ENCODE results near the gene FBXO44. TPM values are rescaled to one million over a fixed set of nuclear protein-coding genes. Genes with fewer than 3 reads are reported as not detected.

FBXO44 gene
- total RNA-seq, 6 experiments from 2014 or later, result 15.1 to 24.1 (median 18.9) TPM

DNA sequence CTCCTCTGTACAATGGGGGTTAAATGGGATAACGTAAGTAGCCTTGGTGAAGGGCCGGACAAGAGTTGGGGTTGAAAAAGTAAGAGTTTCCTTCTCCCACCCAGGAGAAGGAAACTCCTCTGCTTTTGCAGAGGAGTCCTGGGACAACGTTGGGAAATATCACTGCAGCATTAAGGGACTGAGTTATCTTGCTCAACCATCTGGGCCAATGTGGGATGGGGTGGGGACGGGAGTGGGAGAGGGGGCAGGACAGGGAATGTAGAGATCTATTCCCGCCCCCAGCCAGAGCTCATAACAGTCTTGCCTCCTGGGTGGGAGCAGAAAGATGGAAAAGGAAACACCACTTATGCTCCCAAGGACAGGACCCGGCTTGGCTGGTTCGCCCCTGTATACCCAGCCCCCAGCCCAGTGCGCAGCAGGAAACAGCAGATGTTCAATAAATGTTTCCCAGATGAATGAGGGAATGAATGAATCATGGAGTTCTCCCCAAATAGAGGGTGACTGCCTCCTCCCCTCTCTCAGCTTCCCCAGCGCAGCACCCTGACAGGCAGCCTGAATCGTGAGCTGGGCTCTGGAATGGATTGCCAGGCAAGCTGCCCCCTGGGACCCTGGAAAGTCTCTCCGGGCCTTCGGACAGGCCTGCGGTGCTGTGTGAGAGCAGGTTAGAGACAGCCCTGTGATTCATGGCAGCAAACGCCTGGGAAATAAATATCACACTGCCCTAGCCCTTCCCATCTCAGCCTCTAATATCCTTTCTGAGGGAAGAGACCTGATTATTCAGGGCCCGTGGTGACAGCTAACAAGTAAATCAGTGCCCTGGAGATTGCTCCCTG is 25.3 kb upstream of the FBXO44 start:
- H3K27me3 Mint-ChIP-seq (ENCODE audit: insufficient read depth), result peaks cover 33% of the 10 kb centered on the region

DNA sequence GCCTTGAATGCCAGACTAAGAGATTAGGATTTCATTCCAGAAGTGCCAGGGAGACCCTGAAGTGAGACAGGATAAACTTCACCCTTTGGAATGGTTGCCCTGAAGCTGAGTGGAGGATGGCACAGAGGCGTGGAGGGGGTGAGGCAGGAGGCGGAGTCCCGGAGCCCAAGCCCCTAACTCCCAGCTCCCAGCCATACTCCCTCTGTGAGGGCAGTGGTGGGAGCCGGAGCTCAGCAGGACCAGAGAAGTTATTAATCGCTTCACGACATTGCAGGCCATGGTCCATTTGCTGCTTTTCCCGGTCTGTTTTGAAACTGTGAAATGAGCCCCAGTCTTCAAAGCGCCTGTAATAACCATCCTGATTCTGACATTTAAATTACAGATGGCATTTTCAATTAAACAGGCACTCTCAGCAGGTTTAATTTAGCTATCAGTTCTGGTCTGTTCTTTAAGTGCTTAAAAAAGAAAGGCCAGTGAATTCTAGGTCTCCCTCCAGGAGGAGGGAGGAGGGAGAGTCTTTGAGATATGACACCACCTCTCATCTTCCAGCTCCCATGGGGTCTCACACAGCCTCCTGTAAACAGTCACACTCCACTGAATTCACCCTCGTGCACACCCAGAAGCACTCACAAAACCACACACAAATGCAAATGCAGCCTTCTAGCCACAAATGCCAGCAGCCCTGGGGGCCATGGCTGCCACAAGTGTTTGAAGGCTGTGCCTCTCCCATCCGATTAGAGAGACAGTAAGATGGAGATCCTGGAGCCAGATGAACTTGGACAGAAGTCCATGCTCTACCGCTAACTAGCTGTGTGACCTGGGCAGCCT is 20.1 kb upstream of the FBXO44 start:
- Mint-ChIP-seq H3K27me3 (ENCODE audit: insufficient read depth) (peaks cover 35% of the 10 kb centered on the region), H3K4me1 (ENCODE audit: low read depth) (no peaks in the 10 kb centered on the region), H3K36me3 (ENCODE audit: low read depth) (no peaks in the 10 kb centered on the region), H3K27ac (no peak overlapping the region), H3K4me3 (no peak overlapping the region), H3K9me3 (no peaks in the 10 kb centered on the region)
- DNase-seq, result no peak
- TF ChIP-seq, protein P1, sequence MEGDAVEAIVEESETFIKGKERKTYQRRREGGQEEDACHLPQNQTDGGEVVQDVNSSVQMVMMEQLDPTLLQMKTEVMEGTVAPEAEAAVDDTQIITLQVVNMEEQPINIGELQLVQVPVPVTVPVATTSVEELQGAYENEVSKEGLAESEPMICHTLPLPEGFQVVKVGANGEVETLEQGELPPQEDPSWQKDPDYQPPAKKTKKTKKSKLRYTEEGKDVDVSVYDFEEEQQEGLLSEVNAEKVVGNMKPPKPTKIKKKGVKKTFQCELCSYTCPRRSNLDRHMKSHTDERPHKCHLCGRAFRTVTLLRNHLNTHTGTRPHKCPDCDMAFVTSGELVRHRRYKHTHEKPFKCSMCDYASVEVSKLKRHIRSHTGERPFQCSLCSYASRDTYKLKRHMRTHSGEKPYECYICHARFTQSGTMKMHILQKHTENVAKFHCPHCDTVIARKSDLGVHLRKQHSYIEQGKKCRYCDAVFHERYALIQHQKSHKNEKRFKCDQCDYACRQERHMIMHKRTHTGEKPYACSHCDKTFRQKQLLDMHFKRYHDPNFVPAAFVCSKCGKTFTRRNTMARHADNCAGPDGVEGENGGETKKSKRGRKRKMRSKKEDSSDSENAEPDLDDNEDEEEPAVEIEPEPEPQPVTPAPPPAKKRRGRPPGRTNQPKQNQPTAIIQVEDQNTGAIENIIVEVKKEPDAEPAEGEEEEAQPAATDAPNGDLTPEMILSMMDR (IDR thresholded peaks at IDR 0.05), result no peak

More for the DNA sequence above, 25.3 kb upstream of the FBXO44 start:
- Mint-ChIP-seq H3K36me3 (ENCODE audit: low read depth) (no peaks in the 10 kb centered on the region), H3K9me3 (no peaks in the 10 kb centered on the region), H3K4me1 (ENCODE audit: low read depth) (no peaks in the 10 kb centered on the region), H3K27ac (no peak overlapping the region), H3K4me3 (no peak overlapping the region)
- TF ChIP-seq, protein P1 (IDR thresholded peaks at IDR 0.05), result no peak
- DNase-seq, result no peak

DNA sequence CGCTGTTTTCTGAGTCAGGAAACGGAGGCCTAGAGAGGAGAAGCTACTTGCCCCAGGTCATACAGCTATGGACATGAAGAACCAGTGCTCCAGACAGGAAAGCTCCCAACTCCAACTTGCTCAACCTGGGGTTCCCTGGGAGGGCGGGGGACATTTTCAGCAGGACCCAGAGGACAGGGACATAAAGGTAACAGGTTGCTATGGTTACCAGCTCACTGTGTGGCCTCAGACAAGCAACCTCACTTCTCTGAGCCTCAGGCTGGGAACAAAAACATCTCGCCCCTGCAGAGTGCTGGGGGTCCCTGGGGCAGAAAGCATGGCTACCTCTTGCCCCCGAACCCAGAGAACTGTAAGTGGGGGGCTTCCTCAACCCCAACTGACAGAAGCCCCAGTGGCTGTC is 16.6 kb upstream of the FBXO44 start:
- Mint-ChIP-seq H3K9me3 (no peaks in the 10 kb centered on the region), H3K4me1 (ENCODE audit: low read depth) (no peaks in the 10 kb centered on the region), H3K27ac (no peak overlapping the region), H3K27me3 (ENCODE audit: insufficient read depth) (peaks cover 28% of the 10 kb centered on the region), H3K36me3 (ENCODE audit: low read depth) (no peaks in the 10 kb centered on the region), H3K4me3 (no peak overlapping the region)
- TF ChIP-seq, protein P1 (IDR thresholded peaks at IDR 0.05), result no peak
- DNase-seq, result no peak

DNA sequence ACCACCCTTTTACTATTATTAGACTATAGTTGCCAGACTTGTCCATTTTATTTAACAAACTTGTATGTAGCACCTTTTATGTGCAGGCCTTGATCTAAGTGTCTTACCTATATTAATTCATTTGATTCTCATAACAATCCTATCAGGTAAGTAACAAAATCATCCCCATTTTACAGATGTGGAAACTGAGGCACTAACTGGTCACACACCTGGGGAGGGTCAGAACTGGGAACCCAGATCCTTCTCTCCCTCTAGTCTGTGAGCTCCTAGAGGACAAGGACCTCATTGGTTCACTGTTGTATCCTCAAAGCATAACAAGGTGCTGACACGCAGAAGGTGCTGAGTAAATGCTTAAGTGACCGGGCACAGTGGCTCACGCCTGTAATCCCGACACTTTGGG is 15.3 kb upstream of the FBXO44 start:
- H3K27me3 Mint-ChIP-seq (ENCODE audit: insufficient read depth), result peaks cover 35% of the 10 kb centered on the region
- no peaks in the 10 kb centered on the region for H3K9me3 Mint-ChIP-seq
- DNase-seq, result no peak

DNA sequence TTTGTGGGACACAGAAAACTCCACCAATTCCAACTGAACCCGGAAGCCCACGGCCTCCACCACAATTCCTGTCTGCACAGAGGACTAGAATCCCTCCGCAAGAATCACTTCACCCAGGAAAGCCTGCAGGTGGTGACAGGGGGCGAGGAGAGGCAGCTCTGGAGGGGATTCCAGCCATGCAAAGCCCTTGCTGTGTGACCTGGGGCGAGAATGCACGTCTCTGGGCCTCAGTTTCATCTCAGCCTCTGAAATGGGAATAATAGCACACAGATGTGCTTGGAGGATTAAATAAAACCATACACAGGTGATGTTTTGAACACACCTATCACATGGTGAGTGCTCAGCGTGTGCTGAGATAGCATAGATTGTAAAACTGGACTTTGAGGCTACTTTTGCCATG is 14.6 kb upstream of the FBXO44 start:
- peaks cover 35% of the 10 kb centered on the region for H3K27me3 Mint-ChIP-seq (ENCODE audit: insufficient read depth)
- TF ChIP-seq, protein P1 (IDR thresholded peaks at IDR 0.05), result no peak
- H3K4me1 Mint-ChIP-seq (ENCODE audit: low read depth), result no peaks in the 10 kb centered on the region
- DNase-seq, result no peak
- H3K4me3 Mint-ChIP-seq, result no peak overlapping the region
- H3K36me3 Mint-ChIP-seq (ENCODE audit: low read depth), result no peaks in the 10 kb centered on the region
- no peak overlapping the region for H3K27ac Mint-ChIP-seq
- H3K9me3 Mint-ChIP-seq, result no peaks in the 10 kb centered on the region

More for the DNA sequence above, 15.3 kb upstream of the FBXO44 start:
- no peak overlapping the region for H3K27ac Mint-ChIP-seq
- H3K4me3 Mint-ChIP-seq, result no peak overlapping the region
- no peaks in the 10 kb centered on the region for H3K4me1 Mint-ChIP-seq (ENCODE audit: low read depth)
- TF ChIP-seq, protein P1 (IDR thresholded peaks at IDR 0.05), result no peak
- no peaks in the 10 kb centered on the region for H3K36me3 Mint-ChIP-seq (ENCODE audit: low read depth)

All from HFFc6 (cell line).